H1 (cell line): ENCODE measurements around the gene SMIM28. TPM values are rescaled to one million over a fixed set of nuclear protein-coding genes. Genes with fewer than 3 reads are reported as not detected.

Source experiments
- CTCF ChIA-PET: fragments of 300-600 bp; sonication (Branson Sonifier 250); formaldehyde crosslinking; loops from one replicate; lab custom pipeline; 2021; ENCODE audit not compliant: partially characterized antibody; lab: Charles Lee
- POLR2A ChIA-PET: fragments of 300-600 bp; sonication (Branson Sonifier 250); formaldehyde crosslinking; loops from one replicate; lab custom pipeline; 2021; ENCODE audit warnings: inconsistent platforms; ENCODE audit not compliant: partially characterized antibody; lab: Charles Lee
- DNase-seq, 2 experiments: peaks; one replicate each; pipeline versions ENCODE4 v3.0.0 to v3.0.0-alpha.2; 2010 to 2022; ENCODE audit warnings: low spot score in 2 of 2, low read depth in 1 of 2, mixed read lengths in 1 of 2
- FAIRE-seq: peaks from 2 replicates; lab custom pipeline; 2011; peaks lifted over from hg19 to GRCh38; lab: Jason Lieb, UNC
- H2AFZ ChIP-seq: 2 replicates; pipeline ENCODE4 v1.8.1; 2012; ENCODE audit warnings: low read length, inconsistent platforms
- H2AK5ac ChIP-seq: 2 replicates; pipeline ENCODE4 v1.6.1; 2013; ENCODE audit warnings: low read depth, low read length
- H2BK120ac ChIP-seq: replicated peaks from 2 replicates; pipeline ENCODE3; 2013; ENCODE audit warnings: low read depth, low read length, inconsistent platforms
- H2BK12ac ChIP-seq: 2 replicates; pipeline ENCODE4 v1.6.1; 2013; ENCODE audit warnings: low read depth, low read length
- H2BK15ac ChIP-seq: 2 replicates; pipeline ENCODE4 v1.6.1; 2013; ENCODE audit warnings: low read length
- H2BK20ac ChIP-seq: 2 replicates; pipeline ENCODE4 v1.6.1; 2013; ENCODE audit warnings: low read length
- H2BK5ac ChIP-seq: 2 replicates; pipeline ENCODE4 v1.6.1; 2013; ENCODE audit warnings: low read depth, low read length
- H3K14ac ChIP-seq: 2 replicates; pipeline ENCODE4 v1.6.1; 2013; ENCODE audit warnings: inconsistent platforms; ENCODE audit not compliant: insufficient read length
- H3K18ac ChIP-seq: 2 replicates; pipeline ENCODE4 v1.6.1; 2013; ENCODE audit warnings: low read length; ENCODE audit errors: extremely low read depth
- H3K23ac ChIP-seq: 2 replicates; pipeline ENCODE4 v1.6.1; 2013; ENCODE audit warnings: inconsistent platforms; ENCODE audit not compliant: insufficient read length
- H3K23me2 ChIP-seq: 2 replicates; pipeline ENCODE4 v1.6.1; 2013; ENCODE audit warnings: low read depth, low read length
- H3K27ac ChIP-seq: 2 replicates; pipeline ENCODE4 v1.6.1; 2011; ENCODE audit warnings: low read depth, low read length, inconsistent platforms
- H3K27me3 ChIP-seq, 4 experiments: replicated peaks in 1 of 4; 1 replicate in 1 of 4; 2 replicates in 3 of 4; pipeline versions ENCODE4 v1.6.1 to v1.8.1; 2011 to 2013; ENCODE audit warnings: low read length in 3 of 4, mild to moderate bottlenecking in 3 of 4, inconsistent platforms in 2 of 4, mixed read lengths in 2 of 4, moderate library complexity in 1 of 4; ENCODE audit not compliant: control insufficient read depth in 3 of 4, insufficient read depth in 3 of 4; ENCODE audit errors: extremely low read depth in 1 of 4
- H3K36me3 ChIP-seq, 4 experiments: 2 replicates each; pipeline versions ENCODE4 v1.6.1 to v1.8.1; 2011 to 2013; ENCODE audit warnings: mild to moderate bottlenecking in 4 of 4, low read length in 3 of 4, moderate library complexity in 2 of 4, control low read depth in 1 of 4, inconsistent platforms in 1 of 4; ENCODE audit not compliant: insufficient read depth in 4 of 4, control insufficient read depth in 2 of 4
- H3K4ac ChIP-seq: replicated peaks from 2 replicates; pipeline ENCODE3; 2013; ENCODE audit warnings: low read length, low read depth, mixed read lengths, inconsistent platforms; ENCODE audit not compliant: insufficient read length
- H3K4me1 ChIP-seq, 4 experiments: replicated peaks in 1 of 4; 1 replicate in 1 of 4; 2 replicates in 3 of 4; pipeline versions ENCODE4 v1.6.1 to v1.8.1; 2011 to 2013; ENCODE audit warnings: low read length in 3 of 4, inconsistent platforms in 2 of 4, mixed read lengths in 1 of 4; ENCODE audit not compliant: insufficient read depth in 4 of 4, control insufficient read depth in 3 of 4
- H3K4me2 ChIP-seq, 2 experiments: 2 replicates each; pipeline versions ENCODE4 v1.6.1 to v1.8.1; 2011 to 2013; ENCODE audit warnings: low read depth in 2 of 2, low read length in 2 of 2, control low read depth in 1 of 2, inconsistent platforms in 1 of 2, mild to moderate bottlenecking in 1 of 2; ENCODE audit not compliant: insufficient read depth in 1 of 2
- H3K4me3 ChIP-seq, 4 experiments: fragments of 200-600, 300-600 bp in 1 of 4; sonication (generic), shearing (Covaris generic), sonication (Bioruptor Twin) in 1 of 4; 2 replicates each; pipeline versions ENCODE4 v1.5.1 to v1.8.1; 2011 to 2016; ENCODE audit warnings: low read length in 4 of 4, low read depth in 3 of 4, control low read depth in 2 of 4, inconsistent platforms in 2 of 4, mild to moderate bottlenecking in 2 of 4, mixed read lengths in 1 of 4, moderate library complexity in 1 of 4; ENCODE audit not compliant: insufficient read depth in 2 of 4; ENCODE audit errors: extremely low read depth in 1 of 4
- H3K56ac ChIP-seq: replicated peaks from 2 replicates; pipeline ENCODE3; 2013; ENCODE audit warnings: low read depth, mild to moderate bottlenecking, mixed read lengths, low read length, inconsistent platforms; ENCODE audit not compliant: insufficient read length
- H3K79me1 ChIP-seq: 2 replicates; pipeline ENCODE4 v1.6.1; 2013; ENCODE audit warnings: low read depth, low read length, control low read depth
- H3K79me2 ChIP-seq, 2 experiments: 2 replicates each; pipeline versions ENCODE4 v1.6.1 to v1.8.1; 2012 to 2013; ENCODE audit warnings: low read length in 2 of 2, mild to moderate bottlenecking in 2 of 2, inconsistent platforms in 1 of 2; ENCODE audit not compliant: insufficient read depth in 2 of 2, control insufficient read depth in 1 of 2
- H3K9ac ChIP-seq, 4 experiments: replicated peaks in 1 of 4; 1 replicate in 1 of 4; 2 replicates in 3 of 4; pipeline versions ENCODE4 v1.6.1 to v1.8.1; 2011 to 2013; ENCODE audit warnings: low read depth in 3 of 4, low read length in 3 of 4, control low read depth in 2 of 4, mild to moderate bottlenecking in 2 of 4, moderate library complexity in 2 of 4, inconsistent platforms in 1 of 4; ENCODE audit errors: extremely low read depth in 1 of 4
- H3K9me3 ChIP-seq, 2 experiments: 2 replicates each; pipeline versions ENCODE4 v1.6.1 to v1.8.1; 2012 to 2013; ENCODE audit warnings: mild to moderate bottlenecking in 2 of 2, moderate library complexity in 2 of 2, control low read depth in 1 of 2, inconsistent platforms in 1 of 2, low read depth in 1 of 2, low read length in 1 of 2, mixed read lengths in 1 of 2; ENCODE audit not compliant: insufficient read depth in 2 of 2
- H4K20me1 ChIP-seq, 2 experiments: replicated peaks in 1 of 2; 2 replicates each; pipeline versions ENCODE3 to v1.8.1; 2011 to 2013; ENCODE audit warnings: inconsistent platforms in 2 of 2, low read length in 2 of 2, mild to moderate bottlenecking in 1 of 2; ENCODE audit not compliant: insufficient read depth in 2 of 2, control insufficient read depth in 1 of 2
- H4K5ac ChIP-seq: 2 replicates; pipeline ENCODE4 v1.6.1; 2013; ENCODE audit warnings: low read length, low read depth, mixed read lengths, inconsistent platforms; ENCODE audit not compliant: insufficient read length
- H4K8ac ChIP-seq: 2 replicates; pipeline ENCODE4 v1.8.0; 2013; ENCODE audit warnings: mild to moderate bottlenecking, moderate library complexity, low read length, inconsistent platforms; ENCODE audit not compliant: insufficient read depth; ENCODE audit errors: extremely low read depth
- H4K91ac ChIP-seq: replicated peaks from 2 replicates; pipeline ENCODE3; 2013; ENCODE audit warnings: low read length, mixed read lengths, inconsistent platforms; ENCODE audit not compliant: insufficient read length
- FOSL1 ChIP-seq: IDR thresholded peaks from 2 replicates; pipeline ENCODE4 v1.6.1; 2011; ENCODE audit warnings: mild to moderate bottlenecking, low read depth, low read length, moderate library complexity; ENCODE audit not compliant: insufficient read depth
- KDM1A ChIP-seq: fragments of 200-600, 300-600 bp; sonication (generic); IDR thresholded peaks from 2 replicates; pipeline ENCODE4 v1.7.1; 2016; ENCODE audit warnings: mild to moderate bottlenecking, low read length, borderline replicate concordance
- WGBS, 2 experiments: shearing (Covaris generic) in 1 of 2; methylation state at CpG; one replicate each; pipeline versions ENCODE4 v1.1.6 to v1.1.7; 2013 to 2015; ENCODE audit warnings: low lambda C conversion rate in 2 of 2, mixed read lengths in 2 of 2, inconsistent platforms in 1 of 2, low coverage in 1 of 2, missing lambda C conversion rate in 1 of 2; ENCODE audit not compliant: insufficient replicate concordance in 2 of 2, insufficient coverage in 1 of 2, insufficient read length in 1 of 2; ENCODE audit errors: extremely low coverage in 1 of 2, missing lambda C conversion rate in 1 of 2; 5-methylcytosine and 5-hydroxymethylcytosine counted together
- polyA plus RNA-seq, 7 experiments: library from polyadenylated mRNA; depleted of rRNA in 3 of 7; stranded (reverse) in 5 of 7; unstranded in 2 of 7; fragments of >200 nt in 5 of 7; fragments of 200-250 nt in 2 of 7; gene quantifications; 1 replicate in 5 of 7; 2 replicates in 1 of 7; 4 replicates in 1 of 7; pipeline versions ENCODE4 v1.2.1 to v1.2.3, GENCODE V29; 2011 to 2013; ENCODE audit warnings: missing spikeins in 2 of 7, mixed read lengths in 2 of 7
- total RNA-seq: library from RNA; stranded (reverse); fragmentation: NEBNext Ultra II Directional; extraction: Animal tissue kit (Norgen Biotek cat#: 25700); gene quantifications from 2 replicates; pipeline ENCODE4 v1.2.1, GENCODE V29; 2021
- TF ChIP-seq, protein P1 (sequence below): IDR thresholded peaks from 2 replicates; pipeline ENCODE4 v1.6.1; 2012; ENCODE audit warnings: inconsistent platforms

Gene SMIM28
- total and polyA plus RNA-seq, 2 of the 8 experiments (the other 6 are each of a cell fraction or from before 2014, with no cell fraction given), result not detected

- Histone ChIP-seq H3K23ac (no peak overlapping the region), H3K56ac (no peak overlapping the region), H4K20me1 (no peaks in the 10 kb centered on the region), H3K36me3 (peaks cover 0 to 20% (median 9%) of the 10 kb centered on the region in 4 experiments; a peak in 5 of 8 replicates), H3K4me2 (peak overlapping the region in 1 of 2 experiments; percentile 72; a peak in 3 of 4 replicates), H3K79me1 (no peaks in the 10 kb centered on the region), H3K79me2 (no peaks in the 10 kb centered on the region), H4K91ac (no peak overlapping the region), H3K18ac (0 out of 2 replicates have a peak overlapping the region, but pooled peaks have one; percentile 98), H2BK12ac (0 out of 2 replicates have a peak overlapping the region, but pooled peaks have one; percentile 29), H3K27ac (no peak overlapping the region), H3K9me3 (no peaks in the 10 kb centered on the region), H4K8ac (no peak overlapping the region), H4K5ac (no peak overlapping the region), H3K14ac (no peak overlapping the region), H3K27me3 (no peaks in the 10 kb centered on the region; a peak in 1 of 7 replicates), H2BK20ac (peak overlapping the region; percentile 72; the same call in 1 of the 2 replicates), H2AFZ (0 out of 2 replicates have a peak overlapping the region, but pooled peaks have one; percentile 34), H3K9ac (no peak overlapping the region), H3K4ac (no peak overlapping the region), H3K4me3 (peak overlapping the region in 2 of 4 experiments; percentile 83 to 86; a peak in 2 of 8 replicates), H2BK120ac (no peak overlapping the region), H3K23me2 (peaks cover 6% of the 10 kb centered on the region; the same call in 1 of the 2 replicates), H2BK15ac (no peak overlapping the region; the same call in 1 of the 2 replicates), H3K4me1 (peaks cover 0 to 3% (median 0%) of the 10 kb centered on the region in 4 experiments; a peak in 3 of 7 replicates), H2AK5ac (0 out of 2 replicates have a peak overlapping the region, but pooled peaks have one; percentile 26), H2BK5ac (0 out of 2 replicates have a peak overlapping the region, but pooled peaks have one; percentile 46)
- FAIRE-seq (no peak), DNase-seq (no peak)
- 100% methylated on average over 6 of the region's 8 CpGs; no CpG with 5 or more reads in 1 of the 2 experiments for WGBS, 2 experiments
- ChIA-PET POLR2A (interaction anchor here (1.0 to 1.6 kb wide), 2 partner anchors 91 to 97 kb away, joined by 3 to 4 read pairs; no protein-coding TSS in a partner anchor), CTCF (interaction anchor here (0.6 to 4.2 kb wide), 14 partner anchors 12 to 567 kb away, joined by 3 to 35 read pairs (median 3); no protein-coding TSS in a partner anchor)
- no peak for TF ChIP-seq KDM1A
- TF ChIP-seq, protein P1, sequence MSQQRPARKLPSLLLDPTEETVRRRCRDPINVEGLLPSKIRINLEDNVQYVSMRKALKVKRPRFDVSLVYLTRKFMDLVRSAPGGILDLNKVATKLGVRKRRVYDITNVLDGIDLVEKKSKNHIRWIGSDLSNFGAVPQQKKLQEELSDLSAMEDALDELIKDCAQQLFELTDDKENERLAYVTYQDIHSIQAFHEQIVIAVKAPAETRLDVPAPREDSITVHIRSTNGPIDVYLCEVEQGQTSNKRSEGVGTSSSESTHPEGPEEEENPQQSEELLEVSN, result no peak
- no peak for TF ChIP-seq FOSL1
Measured at GRCh38 chr6:138402838-138403187, 25.1 kb downstream of the SMIM28 start.
